Esophagus muscularis mucosa (tissue), 4 donors: Measurements from ENCODE around the gene DEDD.

Experiments used
- EP300 ChIP-seq: sonication (generic); formaldehyde crosslinking; IDR thresholded peaks from one replicate; pipeline ENCODE4 v1.6.1; 2017; ENCODE audit warnings: antibody characterized with exemption
- POLR2A ChIP-seq: fragments of 450-650 bp; IDR thresholded peaks from one replicate; pipeline ENCODE4 v1.6.1; 2017; ENCODE audit warnings: antibody characterized with exemption, moderate library complexity, mild to moderate bottlenecking, low read depth
- TF ChIP-seq, protein P1 (sequence below), 3 experiments: fragments of 200-600 bp in 2 of 3; fragments of 450-650 bp in 1 of 3; sonication (generic) in 2 of 3; IDR thresholded peaks; one replicate each; pipeline ENCODE4 v1.5.1; 2017 to 2019; ENCODE audit warnings: antibody characterized with exemption in 3 of 3, mild to moderate bottlenecking in 2 of 3, moderate library complexity in 1 of 3

DNA sequence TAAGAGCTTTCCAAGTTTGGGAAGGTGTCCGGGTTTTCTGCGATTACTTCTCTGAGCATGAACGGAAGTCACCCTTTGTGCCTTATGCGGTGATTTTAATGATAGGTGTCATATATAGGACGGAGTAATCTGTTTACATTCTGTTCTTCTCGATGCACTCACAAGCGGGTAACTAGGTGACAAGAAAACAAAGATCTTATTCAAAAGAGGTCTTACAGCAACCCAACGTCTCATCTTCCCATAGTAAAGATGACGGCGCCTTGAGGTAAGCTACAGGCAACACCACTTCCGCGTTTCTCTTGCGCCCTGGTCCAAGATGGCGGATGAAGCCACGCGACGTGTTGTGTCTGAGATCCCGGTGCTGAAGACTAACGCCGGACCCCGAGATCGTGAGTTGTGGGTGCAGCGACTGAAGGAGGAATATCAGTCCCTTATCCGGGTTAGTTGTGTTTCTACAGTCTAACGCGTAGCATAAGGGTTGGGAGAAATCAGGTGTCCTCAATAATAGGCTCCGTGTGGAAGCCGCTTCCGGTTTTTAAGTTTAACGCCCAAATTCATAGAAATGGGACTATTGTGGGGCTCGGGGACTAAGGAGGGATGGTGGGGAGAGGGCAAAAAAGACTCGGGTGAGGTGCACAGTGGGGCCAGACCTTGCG lies 21.3 kb upstream of the DEDD start, which contains the start of gene UFC1:
- TF ChIP-seq, protein P1, sequence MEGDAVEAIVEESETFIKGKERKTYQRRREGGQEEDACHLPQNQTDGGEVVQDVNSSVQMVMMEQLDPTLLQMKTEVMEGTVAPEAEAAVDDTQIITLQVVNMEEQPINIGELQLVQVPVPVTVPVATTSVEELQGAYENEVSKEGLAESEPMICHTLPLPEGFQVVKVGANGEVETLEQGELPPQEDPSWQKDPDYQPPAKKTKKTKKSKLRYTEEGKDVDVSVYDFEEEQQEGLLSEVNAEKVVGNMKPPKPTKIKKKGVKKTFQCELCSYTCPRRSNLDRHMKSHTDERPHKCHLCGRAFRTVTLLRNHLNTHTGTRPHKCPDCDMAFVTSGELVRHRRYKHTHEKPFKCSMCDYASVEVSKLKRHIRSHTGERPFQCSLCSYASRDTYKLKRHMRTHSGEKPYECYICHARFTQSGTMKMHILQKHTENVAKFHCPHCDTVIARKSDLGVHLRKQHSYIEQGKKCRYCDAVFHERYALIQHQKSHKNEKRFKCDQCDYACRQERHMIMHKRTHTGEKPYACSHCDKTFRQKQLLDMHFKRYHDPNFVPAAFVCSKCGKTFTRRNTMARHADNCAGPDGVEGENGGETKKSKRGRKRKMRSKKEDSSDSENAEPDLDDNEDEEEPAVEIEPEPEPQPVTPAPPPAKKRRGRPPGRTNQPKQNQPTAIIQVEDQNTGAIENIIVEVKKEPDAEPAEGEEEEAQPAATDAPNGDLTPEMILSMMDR (IDR thresholded peaks at IDR 0.05), result no peak
- no peak for TF ChIP-seq EP300
- TF ChIP-seq POLR2A, result no peak
